ENCODE measurements around the gene ELOVL2.
"Not testable (repeated sequence)": the region's sequence is repeated elsewhere in the genome, so short reads cannot be mapped to it uniquely, and the experiment has no call there.

Gene ELOVL2

DNA sequence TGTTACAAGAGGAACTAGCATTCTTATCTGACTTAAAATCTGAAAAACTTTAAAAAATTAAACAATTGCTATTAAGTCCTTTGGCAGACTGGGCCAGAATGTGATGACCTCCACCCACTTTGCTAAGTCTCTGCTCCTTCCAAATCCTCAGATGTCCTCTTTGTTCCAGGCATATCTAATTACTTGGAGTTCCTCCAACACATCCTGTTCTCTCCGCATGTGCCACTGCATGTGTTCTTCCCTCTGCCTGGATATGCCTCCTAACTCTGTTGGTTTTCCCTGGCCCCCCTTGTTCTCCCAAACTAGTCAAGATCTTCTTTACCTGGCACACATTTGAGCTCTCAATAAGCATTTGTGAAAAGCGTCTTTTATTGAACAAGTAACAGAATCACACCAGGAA is 23.1 kb downstream of the ELOVL2 start:
- no peak for DNase-seq (ENCODE audit: low read depth)

DNA sequence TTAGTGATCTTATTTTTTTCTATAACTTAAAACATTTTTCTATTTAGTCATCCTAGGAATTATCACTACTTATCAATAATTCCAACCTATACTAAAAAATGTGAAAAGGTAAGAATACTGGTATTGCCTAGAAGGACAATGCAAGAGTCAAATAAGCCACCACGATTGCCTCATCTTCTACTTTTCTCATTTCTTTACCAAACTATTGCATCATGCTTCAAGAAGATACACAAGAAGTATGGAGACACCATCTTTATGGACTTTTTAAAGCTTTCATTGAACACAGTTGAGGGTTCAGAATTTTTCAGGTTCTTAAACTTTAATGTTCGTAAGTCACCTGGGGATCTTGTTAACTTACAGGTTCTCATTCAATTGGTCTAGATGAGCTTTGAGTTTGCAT is 25.9 kb downstream of the ELOVL2 start:
- no peak for DNase-seq (ENCODE audit: low read depth)

DNA sequence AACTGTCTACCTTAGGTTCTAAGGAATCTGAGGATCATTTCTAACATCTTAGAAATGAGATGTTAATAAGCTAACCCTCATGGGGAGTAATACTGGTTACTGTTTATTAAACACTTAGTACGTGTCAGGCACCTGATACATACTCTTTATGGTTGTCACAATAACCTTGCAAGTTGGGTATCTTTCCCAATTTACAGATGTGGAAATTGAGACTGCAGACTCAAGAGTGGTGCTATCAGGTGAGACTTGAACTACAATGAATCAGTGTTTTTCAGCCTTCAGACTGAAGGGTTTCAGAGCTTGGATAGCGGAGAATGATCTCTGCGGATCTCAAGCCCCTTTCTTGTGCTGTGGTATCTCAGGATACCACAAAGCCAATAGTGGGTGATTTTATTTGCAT is 27.0 kb downstream of the ELOVL2 start:
- no peak for DNase-seq (ENCODE audit: low read depth)

DNA sequence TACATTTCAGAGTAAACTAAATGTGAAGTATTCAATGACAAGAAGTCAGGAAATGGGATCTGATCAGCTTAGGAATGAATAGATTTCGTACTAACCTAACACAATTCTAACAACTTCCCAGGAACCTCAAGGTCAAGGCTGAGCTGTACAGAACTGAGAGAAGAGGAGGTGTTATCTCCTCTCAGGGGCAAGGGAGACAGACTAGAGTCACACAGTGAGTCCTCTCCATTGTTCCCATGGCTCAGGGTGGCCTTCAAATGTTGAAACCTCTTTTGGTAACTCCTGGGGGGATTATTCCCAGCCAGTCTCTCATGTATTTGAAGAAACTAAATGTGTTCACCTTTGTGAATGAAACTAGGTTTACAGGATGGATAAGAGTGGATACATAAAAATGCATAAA is 27.7 kb downstream of the ELOVL2 start:
- DNase-seq (ENCODE audit: low read depth) = no peak

DNA sequence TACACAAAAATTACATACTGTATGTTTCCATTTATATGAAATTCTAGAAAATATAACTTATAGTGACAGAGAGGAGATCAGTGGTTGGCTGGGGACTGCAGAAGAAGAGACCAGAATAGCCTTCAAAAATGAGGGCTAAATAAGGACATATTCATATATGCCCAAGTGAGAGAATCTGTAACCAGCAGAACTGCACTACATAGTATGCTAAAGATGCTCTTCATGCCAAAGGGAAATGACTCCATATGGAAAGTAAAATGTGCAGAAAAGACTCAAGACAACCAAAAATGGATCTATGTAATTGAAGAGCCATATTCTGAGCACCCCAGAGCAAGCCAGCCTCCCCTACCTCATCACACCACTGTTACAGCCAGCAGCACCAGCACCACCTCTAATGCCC is 29.0 kb downstream of the ELOVL2 start:
- no peak for DNase-seq (ENCODE audit: low read depth)

DNA sequence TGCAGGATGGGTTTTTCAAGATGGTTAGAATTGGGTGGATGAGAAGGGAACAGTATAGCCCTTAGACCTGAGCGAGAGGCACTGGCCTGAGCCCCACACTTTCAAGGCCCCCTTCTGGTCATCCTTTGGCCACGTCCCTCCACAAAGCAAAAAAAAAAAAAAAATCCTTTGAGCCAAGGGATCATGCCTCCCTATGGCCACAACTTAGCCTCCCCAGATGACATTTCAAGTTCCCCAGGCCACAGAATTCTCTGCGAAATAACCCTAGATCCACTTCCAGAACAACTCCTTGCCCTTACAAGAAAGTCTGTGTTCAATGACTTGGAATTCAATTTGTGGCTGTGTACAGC is 30.4 kb downstream of the ELOVL2 start:
- DNase-seq (ENCODE audit: low read depth) = no peak

DNA sequence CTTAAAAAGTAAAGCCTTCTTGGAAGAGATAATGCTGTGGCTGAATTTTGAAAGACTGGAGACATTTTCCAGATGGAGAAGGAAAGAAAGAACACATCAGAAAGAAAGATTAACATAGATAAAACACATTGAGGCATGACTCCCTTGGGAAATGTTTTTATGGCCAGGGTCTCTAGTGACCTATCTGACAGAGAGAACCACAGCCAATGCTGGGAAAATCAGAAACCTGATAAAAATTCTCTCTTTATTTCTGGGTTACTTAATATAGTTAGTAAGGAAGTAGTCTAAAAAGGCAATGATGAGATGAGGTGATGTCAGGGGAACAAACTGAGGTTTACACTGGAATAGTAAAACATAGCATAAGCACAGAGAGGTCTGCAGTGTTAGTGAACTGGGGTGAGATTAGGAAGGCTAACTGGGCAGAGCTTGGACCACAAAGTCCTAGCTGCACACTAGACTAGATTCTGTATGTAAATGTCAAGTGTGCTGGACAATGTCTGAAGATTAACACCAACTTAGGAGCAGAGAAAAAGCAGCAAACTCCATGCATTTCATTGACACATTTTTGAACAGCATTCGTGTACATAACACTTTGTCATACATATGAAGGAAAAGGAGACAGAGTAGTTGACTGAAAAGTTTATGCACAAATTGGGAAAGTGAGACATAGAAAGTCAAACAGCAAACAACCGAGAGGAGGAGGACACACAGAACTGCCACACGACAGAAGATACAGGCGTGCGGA is 31.0 kb downstream of the ELOVL2 start:
- DNase-seq (ENCODE audit: low read depth) = no peak

DNA sequence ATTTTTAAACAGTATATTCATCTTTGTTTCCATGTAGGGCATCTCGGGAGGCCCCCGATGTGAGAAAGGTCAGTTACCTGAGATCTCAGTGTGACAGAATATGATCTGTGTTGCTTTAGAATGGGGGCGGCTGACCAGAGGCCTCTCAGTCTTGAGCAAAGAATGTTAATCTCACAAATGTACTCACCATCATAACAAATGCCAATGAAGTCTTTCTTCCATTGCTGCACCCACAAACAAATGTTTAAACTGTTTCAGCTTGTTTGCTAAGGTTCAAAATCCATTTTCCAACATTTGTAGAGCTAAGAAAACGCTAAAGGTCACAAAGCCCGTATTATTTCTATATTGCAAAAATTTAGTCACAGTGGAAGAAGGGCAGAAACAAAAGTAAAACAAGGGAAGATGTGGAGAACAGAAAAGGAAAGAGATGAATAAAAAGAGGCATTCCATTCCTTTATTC is 31.8 kb downstream of the ELOVL2 start:
- DNase-seq (ENCODE audit: low read depth) = no peak

DNA sequence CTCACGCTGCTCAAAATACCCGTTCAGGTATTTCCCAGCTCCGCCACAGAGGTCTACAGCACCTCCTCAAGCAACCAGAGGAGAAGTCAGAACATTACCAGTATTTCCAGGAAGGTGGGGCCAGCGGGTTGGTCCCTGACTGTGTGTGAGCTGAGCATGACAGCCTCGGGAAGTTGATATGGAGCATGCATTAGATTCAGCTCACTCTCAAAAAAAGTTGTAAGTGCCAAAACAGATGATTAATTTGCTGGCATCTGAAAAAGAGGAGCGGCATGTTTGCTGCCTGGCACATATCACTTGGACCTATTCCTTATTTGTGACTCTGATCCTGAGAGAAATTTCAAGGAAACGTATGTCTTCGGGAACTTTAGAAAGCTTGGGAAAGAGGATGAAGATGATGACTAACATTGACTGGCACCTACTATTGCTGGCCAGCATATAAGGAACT is 32.3 kb downstream of the ELOVL2 start:
- DNase-seq (ENCODE audit: low read depth) = no peak

DNA sequence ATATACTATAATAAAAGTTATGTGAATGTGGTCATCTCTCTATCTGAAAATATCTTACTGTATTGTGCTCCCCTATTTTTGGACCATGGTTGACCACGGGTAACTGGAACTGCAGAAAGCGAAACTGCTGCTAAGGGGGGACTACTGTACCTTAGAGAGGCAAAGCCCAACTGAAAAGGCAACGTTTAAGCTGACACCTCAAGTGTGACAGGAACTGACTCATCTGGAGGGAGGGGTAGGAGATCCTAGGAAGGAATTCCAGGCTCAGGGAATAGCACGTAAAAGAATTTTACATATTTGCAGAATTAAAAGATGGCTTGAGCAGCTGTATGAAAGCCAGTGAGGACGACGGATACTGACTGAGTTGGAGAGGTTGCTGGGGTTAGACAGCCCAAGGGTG is 34.8 kb downstream of the ELOVL2 start:
- DNase-seq (ENCODE audit: low read depth) = no peak

DNA sequence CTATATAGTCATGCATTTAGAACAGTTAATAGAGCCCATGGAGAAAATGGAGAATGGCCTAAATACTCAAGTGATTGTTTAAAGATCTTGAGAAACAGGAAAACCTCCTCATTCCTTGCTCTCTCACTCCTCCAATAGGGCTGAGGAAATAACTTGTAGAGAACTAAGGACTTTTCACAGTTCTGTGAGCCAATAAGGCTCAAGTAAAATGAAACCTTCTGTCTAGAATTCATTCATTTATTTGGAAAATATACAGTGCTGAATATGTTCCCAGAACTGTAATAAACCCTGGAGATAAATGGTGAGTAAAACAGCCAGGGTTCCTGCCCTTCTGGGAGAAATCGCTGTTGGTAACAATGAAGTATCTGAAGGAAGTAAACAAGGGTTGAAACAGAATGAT is 35.3 kb downstream of the ELOVL2 start:
- DNase-seq (ENCODE audit: low read depth) = no peak

DNA sequence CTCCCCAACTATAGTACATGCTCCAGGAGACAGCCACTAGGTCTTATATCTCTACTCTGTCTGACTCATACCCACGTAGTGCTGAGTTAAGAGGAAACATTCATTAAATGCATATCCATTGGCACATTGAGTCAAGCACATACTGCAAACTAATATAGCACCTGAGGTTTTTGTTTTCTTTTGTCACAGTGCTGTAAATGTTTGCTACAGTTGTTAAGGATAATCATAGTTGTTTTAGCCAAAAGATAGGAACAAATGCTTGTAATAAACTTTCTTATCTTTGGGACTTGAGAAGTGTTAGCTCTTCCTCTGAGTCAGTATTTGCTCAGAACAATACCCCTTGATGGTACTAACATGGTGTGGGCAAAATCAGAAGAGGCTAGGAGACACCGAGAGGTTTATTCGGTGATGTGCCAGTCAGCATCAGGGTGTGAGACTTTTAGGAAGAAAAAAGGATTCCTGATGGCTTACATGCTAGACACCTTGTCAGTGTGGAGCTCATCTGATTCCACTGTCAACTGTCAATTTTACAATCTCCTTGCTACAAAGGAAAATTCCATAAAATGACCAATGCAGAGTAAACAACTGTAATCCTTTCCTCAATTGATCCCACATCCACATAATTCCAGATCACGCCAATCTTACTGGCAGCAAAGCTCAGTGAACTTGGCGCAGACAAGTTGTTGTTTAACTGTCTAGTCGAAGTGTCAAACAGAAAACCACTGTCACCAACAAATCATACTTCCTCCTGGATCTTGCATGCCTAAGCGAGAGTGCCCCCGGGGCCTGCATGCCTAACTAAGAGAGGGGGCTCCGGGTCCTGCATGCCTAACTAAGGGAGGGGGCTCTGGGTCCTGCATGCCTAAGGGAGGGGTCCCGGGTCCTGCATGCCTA is 36.1 kb downstream of the ELOVL2 start:
- DNase-seq (ENCODE audit: low read depth) = no peak

DNA sequence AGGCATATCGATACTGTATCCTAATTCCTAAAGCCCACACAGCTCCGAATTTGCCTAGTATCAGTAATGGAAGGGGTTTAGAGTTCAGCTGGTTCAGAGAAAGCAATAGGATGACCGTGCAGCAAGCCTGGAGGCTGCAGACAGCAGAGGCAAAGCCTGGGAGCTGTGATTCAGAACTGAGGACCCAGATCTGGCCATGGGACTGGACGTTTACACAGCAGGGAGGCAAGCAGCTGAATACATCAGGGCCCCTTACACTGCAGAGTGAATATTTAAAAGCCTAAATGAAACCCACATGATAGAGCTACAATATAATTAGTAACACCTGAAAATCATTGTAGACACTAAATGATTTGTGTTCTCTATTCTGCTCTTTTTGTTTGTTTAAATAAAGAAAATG is 38.0 kb downstream of the ELOVL2 start:
- no peak for DNase-seq (ENCODE audit: low read depth)

DNA sequence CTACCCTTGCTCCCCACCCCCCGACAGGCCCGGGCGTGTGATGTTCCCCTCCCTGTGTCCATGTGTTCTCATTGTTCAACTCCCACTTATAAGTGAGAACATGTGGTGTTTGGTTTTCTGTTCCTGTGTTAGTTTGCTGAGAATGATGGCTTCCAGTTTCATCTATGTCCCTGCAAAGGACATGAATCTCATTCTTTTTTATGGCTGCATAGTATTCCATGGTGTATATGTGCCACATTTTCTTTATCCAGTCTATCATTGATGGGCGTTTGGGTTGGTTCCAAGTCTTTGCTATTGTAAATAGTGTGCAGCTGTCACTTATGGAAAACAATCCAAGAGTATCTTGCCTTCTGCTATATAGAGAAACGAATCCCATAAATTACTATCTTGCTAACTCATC is 40.8 kb downstream of the ELOVL2 start:
- not testable (repeated sequence) for DNase-seq (ENCODE audit: low read depth)

DNA sequence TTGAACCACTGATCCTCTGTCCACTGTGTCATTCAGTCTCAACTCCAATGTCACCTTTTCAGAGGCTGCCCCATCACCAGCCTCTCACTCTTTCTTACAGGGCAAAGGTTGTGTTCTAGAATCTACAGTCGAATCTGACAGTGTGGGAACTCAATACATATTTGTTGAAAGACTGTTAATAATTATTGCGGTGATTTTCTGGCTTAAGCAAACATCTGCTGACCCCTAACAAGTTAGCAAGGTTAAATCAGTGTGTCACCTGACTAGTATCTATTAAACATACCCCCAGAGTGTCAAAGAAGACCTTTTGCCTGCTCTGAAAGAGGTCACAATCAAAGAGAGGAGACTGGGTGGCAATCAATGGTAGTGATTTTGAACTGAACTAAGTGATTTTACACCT is 41.9 kb downstream of the ELOVL2 start:
- no peak for DNase-seq (ENCODE audit: low read depth)

DNA sequence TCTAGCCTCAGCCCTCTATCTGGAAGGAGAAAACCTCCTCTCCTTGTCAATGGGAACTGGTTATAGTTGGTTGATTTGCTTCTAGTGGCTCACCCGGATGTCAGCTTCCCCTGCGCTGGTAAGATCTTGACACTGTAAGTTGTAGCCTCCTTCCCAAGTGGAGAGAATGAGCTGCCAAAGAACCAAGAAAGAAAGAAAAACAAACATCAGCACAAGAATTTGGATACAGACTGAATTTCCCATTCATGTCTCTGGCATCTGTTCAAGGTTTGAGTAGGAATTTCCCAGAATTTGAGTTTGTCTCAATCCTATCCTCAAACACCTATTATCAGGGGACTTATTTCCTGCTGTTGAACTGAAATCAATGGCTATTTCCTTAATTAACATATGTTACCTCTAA is 44.1 kb downstream of the ELOVL2 start:
- DNase-seq (ENCODE audit: low read depth) = no peak

DNA sequence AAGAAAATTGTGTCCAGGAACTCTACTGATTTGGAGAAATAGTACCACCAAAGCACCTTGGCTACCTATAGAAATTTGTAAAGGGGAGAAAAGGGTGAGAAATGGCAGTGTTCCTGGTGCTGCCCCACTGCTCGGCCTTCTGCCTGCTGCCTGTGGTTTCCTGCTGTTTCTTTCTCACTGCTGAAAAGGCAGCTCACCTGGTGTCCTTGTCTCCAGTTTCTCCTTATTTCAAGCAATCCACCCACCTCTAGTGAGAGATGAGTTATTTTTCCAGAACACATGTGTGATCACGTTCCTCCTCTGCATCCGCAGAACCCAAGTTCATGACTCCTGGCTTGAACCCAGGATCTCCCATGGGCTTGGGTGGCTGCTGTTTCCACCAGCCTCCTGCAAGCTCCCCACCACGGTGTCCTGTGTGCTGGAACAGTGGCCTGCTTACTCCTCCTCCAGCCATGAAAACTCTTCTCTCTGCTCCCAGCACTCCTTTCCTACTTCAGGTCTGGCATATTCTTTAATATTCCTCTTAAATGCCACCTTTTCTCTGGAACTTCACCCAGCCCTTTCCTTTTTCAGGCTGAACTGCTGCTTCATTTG is 48.9 kb downstream of the ELOVL2 start:
- DNase-seq (ENCODE audit: low read depth) = no peak

DNA sequence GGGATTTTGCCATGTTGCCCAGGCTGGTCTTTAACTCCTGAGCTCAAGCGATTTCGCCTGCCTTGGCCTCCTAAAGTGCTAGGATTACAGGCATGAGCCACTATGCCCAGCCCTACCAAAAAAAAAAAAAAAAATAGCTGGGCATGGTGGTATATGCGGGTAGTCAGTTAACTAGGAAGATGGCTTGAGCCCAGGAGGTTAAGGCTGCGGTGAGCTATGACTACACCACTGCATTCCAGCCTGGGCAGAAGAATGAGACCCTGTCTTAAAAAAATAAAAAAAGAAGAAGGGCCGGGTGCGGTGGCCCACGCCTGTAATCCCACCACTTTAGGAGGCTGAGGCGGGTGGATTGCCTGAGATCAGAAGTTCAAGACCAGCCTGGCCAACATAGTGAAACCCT is 50.2 kb downstream of the ELOVL2 start:
- DNase-seq (ENCODE audit: low read depth) = no peak

DNA sequence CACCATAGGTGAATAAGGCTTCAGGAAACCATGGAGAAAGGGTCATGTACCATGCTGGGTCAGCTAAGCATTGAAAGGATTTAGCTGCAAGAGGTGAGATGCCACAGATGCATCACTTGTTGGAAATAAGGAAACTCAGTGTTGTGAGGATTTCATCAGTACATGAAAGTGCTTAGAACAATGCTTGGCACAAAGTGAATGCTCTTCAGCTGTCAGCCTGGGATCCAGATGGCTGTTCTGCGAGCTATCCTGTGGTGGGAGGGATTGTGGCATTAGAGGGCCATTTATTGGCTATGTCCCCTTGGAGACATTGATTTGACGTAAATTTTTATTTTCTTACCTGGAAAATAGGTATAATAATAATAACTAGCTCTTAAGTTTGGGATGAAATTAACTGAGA is 53.0 kb downstream of the ELOVL2 start:
- DNase-seq (ENCODE audit: low read depth) = no peak

DNA sequence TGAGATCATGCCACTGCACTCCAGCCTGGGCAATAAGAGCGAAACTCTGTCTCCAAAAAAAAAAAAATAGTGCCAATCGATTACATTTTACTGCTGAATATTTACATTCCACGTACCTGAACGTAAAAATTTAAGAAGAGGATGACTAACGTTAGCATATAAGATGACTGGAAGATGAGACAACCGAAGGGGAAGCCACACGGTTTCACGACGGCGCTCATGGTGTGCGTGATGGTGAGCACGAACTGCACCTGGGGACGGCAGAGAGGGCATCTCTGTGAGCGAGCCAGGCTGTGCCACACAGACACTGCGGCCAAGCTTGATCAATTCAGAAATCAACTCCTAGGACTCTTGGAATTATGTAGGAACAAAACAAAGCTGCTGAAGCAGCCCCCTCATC is 54.5 kb downstream of the ELOVL2 start:
- no peak for DNase-seq (ENCODE audit: low read depth)

DNA sequence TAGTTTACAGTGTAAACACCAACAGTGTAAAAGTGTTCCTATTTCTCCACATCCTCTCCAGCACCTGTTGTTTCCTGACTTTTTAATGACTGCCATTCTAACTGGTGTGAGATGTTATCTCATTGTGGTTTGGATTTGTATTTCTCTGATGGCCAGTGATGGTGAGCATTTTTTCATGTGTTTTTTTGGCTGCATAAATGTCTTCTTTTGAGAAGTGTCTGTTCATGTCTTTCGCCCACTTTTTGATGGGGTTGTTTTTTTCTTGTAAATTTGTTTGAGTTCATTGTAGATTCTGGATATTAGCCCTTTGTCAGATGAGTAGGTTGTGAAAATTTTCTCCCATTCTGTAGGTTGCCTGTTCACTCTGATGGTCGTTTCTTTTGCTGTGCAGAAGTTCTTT is 59.1 kb downstream of the ELOVL2 start:
- DNase-seq (ENCODE audit: low read depth) = not testable (repeated sequence)

DNA sequence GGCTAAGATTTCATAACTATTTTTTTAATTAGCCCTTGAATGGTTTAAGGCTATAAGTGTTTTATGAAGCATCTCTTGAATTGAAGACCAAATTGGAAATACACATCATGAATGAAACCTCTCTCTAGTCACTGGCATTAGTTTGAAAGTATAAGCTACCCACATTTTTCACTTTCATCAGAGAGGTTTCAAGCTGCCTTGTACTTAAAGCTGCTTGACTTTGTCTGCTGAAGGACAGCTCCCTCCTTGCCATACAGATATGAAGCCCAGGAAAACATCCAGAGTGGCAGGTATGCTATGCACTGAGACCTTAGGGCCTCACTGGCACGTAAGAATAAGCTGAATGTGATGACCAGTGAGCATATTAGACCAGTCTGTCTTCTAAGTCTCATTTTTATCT is 62.7 kb downstream of the ELOVL2 start:
- no peak for DNase-seq (ENCODE audit: low read depth)

DNA sequence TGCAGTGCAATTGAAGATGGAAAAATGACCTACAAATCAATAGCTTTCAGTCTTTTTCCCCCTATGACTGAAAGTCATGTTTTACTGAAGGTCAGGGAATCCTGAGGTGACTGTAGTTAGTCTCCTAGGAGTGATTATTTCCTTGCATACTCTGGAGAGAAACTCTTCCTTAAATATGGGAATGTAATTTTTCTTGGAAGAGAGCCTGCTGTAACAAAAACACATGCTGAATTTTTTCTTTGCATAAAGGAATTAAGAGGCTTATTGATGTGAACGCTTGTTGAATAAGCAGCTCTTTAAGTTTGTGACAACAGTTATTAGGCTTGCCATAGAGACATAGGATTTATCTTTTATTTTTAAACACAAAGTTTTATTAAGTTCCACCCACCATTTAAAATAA is 64.5 kb downstream of the ELOVL2 start:
- no peak for DNase-seq (ENCODE audit: low read depth)

Measured in activated T-cell treated with anti-CD3 and anti-CD28 coated beads for 24 hours (primary cell).